Stimulated activated CD4-positive, alpha-beta T cell treated with anti-CD3 and anti-CD28 coated beads, Interleukin-1b, Interleukin-23, amount 100 ng/mL, for 4 hours (primary cell): ENCODE data around the gene GNL3L.
"Not testable (repeated sequence)": the region's sequence is repeated elsewhere in the genome, so short reads cannot be mapped to it uniquely, and the experiment has no call there.

Experiments used
- DNase-seq, 2 donors: peaks; one replicate each; pipeline ENCODE4 v3.0.0-alpha.2; 2020; ENCODE audit warnings: low read depth in 2 of 2

GNL3L gene

GRCh38 chrX:54555006-54555405 lies 25.0 kb downstream of the GNL3L start:
- not testable (repeated sequence) for DNase-seq

- no peak for DNase-seq
Observed at GRCh38 chrX:54560411-54560810, 30.4 kb downstream of the GNL3L start.

DNA sequence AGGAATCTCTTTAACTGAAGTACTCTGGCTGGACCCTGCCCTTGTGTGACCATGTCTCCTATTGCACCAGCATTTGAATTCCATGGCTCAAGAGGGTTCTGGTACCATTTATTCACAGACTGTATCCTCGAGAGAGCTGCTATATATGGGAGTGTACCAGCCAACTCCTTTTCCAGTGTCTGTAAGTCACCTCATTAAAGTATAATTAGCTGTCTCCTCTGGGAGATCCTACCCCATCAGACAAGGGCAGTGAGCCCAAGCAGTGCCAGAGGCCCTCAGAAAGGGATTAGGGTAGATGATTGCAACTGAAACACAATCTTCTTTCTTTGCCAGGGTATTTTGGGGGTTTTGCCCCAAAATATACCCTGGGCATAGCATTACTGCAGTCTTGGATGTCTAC lies 31.6 kb downstream of the GNL3L start:
- DNase-seq = no peak

DNA sequence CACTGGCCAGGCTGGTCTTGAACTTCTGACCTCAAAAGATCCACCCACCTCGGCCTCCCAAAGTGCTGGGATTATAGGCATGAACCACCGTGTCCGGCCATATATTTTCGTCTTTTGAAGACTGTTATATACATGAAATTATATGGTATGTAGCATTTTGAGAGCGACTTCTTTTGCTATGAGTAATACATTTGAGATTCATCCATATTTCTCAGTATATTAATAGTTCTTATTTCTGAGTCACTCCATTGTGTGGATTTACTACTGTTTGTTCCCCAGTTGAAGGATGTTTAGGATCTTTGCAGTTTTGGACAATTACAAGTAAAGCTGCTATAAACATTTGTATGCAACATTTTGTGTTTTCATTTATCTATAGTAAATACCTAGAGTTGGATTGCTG lies 34.9 kb downstream of the GNL3L start:
- DNase-seq = no peak

DNA sequence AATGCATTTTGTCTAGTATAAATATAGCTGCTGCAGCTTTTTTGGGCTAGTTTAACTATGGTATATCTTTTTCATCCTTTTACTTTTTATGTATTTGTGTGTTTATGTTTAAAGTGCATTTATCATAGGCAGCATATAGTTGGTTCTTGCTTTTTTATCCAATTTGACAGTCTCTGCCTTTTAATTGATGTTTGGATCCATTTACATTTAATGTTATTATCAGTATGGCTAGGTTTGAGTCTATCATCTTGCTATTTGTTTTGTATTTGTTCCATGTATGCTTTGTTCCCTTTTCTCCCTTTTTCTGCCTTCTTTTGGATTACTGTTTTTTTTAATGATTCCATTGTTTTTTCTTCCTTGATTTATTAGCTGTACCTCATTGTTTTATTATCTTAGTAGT lies 40.3 kb downstream of the GNL3L start:
- no peak for DNase-seq

DNA sequence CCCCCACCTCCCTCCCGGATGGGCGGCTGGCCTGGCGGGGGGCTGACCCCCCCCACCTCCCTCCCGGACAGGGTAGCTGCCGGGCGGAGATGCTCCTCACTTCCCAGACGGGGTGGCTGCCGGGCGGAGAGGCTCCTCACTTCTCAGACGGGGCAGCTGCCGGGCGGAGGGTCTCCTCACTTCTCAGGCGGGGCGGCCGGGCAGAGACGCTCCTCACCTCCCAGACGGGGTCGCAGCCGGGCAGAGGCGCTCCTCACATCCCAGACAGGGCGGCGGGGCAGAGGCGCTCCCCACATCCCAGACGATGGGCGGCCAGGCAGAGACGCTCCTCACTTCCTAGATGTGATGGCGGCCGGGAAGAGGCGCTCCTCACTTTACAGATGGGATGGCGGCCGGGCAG lies 42.6 kb downstream of the GNL3L start:
- DNase-seq = not testable (repeated sequence)

GRCh38 chrX:54597728-54598127 lies 67.7 kb downstream of the GNL3L start:
- no peak for DNase-seq

DNA sequence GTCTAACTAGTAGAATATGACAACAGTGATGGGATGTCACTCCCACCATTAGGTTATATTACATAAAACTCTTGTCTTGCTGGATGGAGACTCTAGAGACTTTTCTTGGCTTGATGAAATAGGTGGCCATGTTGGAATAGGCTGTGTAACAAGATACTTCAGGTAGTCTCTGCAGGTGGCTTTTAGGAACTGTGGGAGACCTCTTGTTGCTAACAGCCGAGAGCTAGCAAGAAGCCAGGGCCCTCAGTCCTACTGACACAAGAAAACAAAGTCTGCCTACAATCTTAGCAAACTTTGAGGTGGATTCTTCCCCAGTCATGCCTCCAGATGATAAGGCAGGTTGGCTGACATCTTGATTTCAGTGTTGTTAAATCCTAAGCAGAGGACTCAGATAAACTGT lies 72.5 kb downstream of the GNL3L start:
- no peak for DNase-seq
